HG03520 (cell line): ENCODE data around the gene CELF1.
"Not testable (repeated sequence)": the region's sequence is repeated elsewhere in the genome, so short reads cannot be mapped to it uniquely, and the experiment has no call there.

ENCODE experiments used
- ATAC-seq: cut with Tn5 transposase; IDR thresholded peaks from one replicate; pipeline ENCODE4 v1.9.1; 2021; ENCODE audit warnings: mild to moderate bottlenecking, moderate library complexity; ENCODE audit not compliant: unreplicated experiment

Gene CELF1

DNA sequence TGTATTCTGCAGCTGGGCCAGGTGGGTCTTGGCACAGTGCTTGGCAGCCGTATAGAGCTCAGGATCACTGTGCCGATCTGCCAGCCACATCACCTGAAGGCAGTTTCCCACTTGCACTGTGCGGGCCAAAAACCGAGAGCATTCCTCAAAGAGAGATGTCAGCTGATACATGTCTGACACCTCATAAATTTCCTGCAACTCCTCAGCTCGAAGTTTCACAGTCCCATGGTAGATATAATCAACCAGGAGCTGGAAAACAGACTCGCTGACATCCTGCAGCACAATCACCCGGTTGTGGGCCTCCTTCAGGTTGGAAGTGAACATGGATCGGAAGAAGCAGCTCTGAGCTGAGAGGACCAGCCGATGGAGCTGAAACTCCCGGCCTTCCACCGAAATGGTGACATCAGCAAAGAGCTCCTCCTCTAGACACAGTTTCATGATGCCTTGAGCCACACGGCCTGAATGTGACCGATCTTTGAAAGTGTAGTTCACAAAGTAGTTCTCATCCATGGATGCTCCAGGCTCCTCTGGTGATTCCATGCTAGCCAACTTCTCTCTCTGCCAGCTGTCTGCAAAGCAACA is 24.6 kb upstream of the CELF1 start:
- no peak for ATAC-seq

DNA sequence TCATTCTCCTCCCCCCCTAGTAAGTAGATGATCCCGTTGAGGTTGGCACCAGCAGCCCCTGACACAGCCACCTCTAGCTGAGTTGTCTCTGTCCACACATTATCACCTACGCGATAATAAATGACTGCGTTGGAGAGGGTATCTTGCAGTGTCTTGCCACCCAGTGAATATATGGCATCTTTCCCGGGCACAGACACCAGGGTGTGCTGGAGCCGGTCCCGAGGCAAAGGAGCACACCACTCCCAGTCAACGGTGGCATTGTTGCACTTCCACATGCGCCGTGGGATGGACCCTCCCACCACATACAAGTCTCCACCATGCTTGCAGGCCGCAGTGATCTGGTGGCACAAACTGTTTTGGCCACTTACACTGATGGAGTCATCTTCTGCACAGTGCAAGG is 20.4 kb upstream of the CELF1 start:
- ATAC-seq, result no peak

DNA sequence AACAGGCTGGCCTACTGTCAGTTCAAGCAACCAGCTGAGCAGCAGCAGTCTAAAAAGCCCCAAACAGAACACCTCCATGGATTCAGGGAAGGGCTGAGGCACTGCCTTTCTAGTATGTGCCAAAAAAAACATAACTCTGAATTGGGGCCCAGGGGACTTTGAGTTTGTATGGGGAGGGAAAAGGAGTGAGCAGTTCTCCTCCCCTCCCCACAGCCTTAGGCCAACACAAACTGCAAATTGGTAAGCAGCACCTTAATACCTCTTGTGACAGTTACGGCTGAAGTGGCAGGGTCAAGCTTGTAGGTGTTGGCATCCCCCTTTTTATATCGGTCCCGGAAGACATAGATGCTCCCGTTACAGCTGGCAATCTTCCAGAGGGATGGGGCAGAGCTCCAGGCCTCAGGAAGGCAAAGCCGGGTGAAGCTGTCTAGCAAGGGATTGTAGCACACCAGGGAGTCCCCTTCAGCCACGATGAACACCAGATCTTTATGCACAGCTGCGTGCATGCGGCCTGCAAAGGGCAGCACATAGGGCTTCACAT is 19.9 kb upstream of the CELF1 start:
- ATAC-seq, result no peak

DNA sequence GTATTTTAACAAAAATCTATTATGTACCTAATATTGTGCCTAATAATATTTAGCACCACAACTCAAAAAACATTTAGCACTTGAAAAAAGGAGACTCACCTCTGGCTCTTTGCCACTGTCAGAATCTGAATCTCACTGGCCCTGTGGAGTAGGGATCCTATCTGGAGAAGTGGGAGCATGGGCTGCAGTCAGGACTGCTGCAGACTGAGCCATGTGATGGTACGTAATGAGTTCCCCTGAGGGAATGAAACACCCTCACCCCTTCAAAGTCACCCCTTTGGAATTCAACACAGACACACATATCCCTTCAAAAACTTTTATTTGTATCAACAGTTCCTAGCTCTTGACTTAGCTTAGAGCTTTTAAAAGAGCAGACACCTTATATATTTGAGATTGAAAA is 19.0 kb upstream of the CELF1 start:
- ATAC-seq, result no peak

DNA sequence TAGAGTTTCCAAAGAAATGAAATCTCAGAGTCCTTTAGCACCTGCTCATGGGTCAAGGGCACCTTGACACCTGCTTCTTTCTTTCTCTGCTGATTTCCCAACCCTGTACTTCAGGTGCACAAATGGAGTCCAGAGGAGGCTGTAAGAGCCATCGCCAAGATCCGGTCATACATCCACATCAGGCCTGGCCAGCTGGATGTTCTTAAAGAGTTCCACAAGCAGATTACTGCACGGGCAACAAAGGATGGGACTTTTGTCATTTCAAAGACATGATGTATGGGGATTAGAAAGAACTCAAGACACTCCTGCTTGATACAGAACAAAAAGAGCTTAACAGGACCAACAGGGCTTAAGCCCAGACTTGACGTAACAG is 18.4 kb upstream of the CELF1 start:
- ATAC-seq, result no peak

DNA sequence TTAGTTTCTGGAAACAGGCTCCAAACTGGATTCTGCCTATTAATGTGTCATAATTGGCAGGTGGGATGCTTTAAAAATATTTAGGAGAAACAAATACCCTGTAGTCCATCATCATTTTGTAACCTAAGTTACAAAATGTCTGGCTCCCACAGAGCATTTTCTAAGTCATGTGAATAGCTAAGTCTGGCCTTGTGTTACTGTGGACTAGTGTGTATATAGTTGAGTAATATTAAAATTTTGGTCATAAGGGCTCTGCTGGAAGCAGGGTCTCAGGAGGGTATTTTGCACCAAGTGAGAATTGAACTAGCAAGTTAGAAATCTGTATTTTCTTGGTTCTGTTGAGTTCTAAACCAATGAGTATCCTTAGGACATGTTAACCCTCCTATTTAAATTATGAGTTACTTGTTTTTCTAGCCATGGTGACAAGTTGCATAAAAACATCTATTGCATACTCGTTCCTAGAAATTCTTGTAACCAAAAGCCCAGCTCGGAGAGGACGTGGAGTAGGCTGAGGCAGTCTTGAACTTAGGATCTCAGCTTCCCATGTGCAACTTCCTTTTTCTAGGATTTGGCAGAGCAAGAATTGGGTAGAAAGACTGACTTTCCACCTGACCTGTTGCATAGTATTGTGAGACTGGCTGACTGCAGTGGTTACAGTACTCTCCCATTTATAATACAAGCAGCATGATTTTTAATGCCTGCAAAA is 17.9 kb upstream of the CELF1 start:
- no peak for ATAC-seq

DNA sequence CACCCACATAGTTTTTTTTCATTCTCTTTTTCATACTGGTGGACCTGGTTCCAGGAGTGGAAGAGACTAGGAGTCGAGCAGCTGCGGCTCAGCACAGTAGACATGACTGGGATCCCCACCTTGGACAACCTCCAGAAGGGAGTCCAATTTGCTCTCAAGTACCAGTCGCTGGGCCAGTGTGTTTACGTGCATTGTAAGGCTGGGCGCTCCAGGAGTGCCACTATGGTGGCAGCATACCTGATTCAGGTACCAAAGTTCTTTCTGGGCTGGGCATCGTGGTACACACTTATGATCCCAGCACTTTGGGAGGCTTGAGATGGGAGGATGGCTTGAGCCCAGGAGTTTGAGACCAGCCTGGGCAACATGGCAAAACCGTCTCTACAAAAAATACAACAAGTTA is 16.7 kb upstream of the CELF1 start:
- ATAC-seq, result no peak

DNA sequence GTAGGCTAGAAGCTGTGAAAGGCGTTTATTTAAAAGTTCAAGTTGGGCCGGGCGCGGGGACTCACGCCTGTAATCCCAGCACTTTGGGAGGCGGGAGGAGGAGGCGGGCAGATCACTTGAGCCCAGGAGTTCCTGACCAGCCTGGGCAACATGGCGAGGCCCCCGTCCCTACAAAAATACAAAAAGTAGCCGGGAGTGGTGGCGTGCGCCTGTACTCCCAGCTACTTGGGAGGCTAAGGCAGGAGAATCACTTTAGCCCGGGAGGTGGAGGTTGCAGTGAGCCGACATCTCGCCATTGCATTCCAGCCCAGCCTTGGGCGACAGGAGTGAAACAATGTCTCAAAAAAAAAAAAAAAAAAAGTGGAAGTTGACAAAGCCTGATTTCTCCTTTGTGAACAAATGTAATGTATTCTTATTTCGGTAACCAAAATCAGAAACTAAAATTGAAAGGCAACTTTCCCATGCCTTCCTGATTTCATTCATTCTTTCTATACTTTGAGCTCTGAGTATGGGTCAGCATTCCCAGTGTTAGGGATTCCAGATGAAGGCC is 13.3 kb upstream of the CELF1 start:
- no peak for ATAC-seq

DNA sequence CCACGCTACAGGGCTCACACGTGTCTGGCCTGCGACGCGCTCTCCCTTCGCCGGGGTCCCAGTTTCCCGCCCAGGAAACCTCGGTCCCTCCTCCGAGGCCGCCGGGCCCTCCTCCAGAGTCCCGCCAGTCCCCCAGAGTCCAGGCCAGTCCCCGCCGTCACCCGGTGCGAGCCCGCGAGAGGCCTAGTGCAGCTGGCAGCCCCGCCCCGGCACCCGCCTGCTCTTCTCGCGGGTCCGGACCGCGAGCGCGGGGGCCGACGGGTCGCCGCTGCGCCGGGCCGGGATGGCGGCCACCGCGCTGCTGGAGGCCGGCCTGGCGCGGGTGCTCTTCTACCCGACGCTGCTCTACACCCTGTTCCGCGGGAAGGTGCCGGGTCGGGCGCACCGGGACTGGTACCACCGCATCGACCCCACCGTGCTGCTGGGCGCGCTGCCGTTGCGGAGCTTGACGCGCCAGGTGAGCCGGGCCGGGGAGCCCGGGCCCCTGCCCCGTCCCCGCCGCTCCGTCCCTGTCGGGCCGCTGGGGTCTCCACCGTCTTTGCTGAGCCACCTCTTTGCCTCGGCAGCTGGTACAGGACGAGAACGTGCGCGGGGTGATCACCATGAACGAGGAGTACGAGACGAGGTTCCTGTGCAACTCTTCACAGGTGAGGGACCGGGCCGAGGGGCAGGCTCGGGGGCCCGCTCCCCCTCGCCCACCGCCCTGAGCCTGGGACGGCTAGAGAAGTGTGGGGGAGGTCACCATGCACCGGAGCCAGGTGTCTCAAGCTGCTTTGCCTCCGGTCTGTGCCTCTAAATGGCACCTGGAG is 12.6 kb upstream of the CELF1 start, which contains the start of gene PTPMT1:
PTPMT1 (plus strand) TSS at position 260 of the 809 bp plus-strand sequence; CDS start at position 284, 24 bp downstream.
- peak; percentile 79 for ATAC-seq

DNA sequence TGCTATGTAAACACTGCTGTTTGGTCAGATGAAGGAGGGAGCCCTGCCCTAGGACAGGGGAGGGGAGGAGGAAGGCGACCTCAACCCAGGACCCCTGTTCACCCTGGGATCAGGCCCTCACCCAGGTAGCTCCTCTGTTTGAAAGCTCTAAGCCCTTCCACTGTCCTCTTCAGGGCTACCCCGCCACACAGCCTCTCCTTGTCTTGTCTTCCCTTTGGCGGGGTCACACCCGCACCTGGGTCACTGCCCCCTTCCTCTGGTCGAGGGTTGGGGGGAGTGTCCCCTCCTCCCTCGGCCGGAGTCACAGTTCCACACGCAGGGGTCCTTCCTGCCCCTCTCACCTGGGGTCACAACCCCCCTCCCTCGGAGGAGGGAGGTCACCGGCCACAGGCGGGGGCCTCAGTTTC is 12.0 kb upstream of the CELF1 start:
- ATAC-seq, result peak; percentile 16

DNA sequence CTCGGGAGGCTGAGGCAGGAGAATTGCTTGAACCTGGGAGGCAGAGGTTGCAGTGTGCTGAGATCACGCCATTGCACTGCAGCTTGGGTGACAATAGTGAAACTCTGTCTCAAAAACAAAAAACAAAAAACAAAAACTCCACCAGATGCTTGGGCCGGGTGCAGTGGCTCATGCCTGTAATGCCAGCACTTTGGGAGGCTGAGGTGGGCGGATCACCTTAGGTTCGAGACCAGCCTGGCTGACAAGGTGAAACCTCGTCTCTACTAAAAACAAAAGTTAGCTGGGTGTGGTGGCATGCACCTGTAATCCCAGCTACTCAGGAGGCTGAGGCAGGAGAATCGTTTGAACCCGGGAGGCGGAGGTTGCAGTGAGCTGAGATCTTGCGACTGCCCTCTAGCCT is 11.4 kb upstream of the CELF1 start:
- ATAC-seq, result not testable (repeated sequence)

DNA sequence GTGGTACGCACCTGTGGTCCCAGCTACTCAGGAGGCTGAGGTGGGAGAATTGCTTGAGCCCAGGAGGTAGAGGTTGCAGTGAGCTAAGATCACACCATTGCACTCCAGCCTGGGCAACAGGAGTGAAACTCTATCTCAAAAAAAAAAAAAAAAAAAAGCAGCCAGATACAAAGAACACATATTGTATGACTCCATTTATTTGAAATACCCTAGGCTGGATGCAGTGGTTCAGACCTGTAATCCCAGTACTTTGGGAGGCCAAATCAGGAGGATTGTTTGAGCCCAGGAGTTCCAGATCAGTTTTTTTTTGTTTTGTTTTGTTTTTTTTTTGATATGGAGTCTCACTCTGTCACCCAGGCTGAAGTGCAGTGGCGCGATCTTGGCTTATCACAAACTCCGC is 9.5 kb upstream of the CELF1 start:
- ATAC-seq, result not testable (repeated sequence)

DNA sequence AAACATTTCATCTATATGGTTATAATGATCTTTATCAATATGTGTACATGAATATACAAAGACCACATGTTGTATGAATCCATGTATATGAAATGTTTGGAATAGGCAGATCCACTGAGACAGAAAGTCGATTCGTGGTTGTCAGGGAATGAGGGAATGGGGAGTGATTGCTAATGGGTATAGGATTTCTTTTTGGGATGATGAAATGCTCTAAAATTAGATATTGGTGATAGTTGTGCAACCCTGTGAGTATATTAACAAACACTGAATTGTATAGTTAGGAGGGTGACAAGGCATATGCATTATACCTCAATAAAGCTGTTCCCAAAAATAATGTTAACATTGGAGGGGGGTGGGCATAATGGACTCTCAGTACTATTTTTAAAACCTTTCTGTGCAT is 7.5 kb upstream of the CELF1 start:
- no peak for ATAC-seq

DNA sequence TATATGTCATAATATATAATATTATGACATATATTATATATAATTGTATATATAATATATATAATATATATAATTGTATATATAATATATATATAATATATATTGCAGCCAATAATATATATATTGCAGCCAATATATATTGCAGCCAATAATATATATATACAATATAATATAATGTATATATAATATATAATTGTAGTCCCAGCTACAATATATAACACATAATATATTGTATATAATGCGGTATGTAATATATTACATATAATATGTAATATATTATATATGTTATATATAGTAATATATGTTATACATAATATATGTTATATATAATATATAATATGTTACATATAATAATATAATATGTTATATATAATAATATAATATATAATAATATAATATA is 5.8 kb upstream of the CELF1 start:
- ATAC-seq, result no peak

DNA sequence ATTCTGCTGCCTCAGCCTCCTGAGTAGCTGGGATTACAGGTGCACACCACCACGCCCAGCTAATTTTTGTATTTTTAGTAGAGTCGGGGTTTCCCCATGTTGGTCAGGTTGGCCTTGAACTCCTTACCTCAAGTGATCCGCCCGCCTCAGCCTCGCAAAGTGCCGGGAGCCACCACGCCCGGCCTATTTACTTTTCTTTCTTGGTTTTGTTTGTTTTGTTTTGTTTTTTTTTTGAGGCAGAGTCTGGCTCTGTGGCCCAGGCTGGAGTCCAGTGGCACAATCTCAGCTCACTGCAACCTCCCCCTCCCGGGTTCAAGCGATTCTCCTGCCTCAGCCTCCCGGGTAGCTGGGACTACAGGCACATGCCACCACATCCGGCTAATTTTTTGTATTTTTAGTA is 4.1 kb upstream of the CELF1 start:
- ATAC-seq, result not testable (repeated sequence)

DNA sequence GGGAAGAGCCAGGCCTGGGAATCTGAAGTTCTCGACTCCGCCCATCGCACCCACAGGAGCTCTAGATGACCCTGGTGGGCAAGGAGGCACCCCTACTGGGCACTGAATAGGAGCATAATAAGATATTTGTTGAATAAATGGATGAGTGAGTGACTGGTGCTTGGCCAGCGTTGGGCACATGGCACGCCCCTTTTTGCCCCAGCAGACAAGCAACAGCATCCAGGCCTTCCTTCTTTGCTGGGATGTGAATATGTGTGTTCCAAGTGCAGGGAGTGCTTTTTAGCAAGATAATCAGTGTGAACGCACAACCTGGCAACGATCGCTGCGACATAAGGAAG is 443 bp upstream of the CELF1 start:
- peak; percentile 26 for ATAC-seq

DNA sequence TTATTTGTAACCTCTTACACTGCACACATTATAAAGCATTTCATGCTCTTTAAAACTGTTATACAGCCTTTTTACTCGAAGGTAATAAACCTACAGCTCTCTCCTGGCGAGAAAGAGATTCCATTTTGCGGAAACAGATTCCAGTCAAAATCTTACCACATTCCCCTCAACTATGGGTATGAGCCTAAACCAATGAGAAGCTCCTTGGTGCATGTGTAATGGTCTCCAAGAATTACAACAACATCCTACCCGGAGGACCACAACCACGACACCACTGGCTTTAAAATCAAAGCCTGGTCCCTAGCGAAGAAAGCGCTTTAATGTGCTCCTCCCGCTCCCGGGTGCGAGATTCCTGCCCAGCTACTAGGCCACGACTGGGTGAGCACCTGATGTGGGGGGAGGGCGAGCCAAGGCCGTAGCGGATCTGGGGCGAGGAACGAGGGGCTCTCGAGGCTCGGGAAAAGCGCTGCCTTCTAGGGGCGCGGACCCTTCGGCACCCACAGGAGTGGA is 821 bp downstream of the CELF1 start:
- no peak for ATAC-seq

DNA sequence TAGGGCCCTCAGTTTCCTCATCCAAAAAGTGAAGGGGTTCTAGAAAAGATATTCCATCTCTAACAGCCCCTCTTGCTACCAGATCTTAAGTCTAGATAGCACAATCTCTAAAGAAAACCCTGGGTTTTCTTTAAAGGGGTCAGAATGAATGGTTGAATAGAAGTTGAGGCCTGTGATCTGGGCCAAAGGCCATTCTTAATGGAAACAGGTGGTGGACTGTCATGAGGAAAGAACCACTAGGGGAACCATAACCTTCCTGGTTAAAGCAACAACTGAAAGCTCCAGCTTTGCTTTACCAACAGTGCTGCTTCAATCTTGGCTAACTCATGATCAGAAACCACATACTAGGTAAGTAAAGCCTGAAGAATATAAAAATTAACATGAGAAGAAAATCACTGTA is 1.8 kb downstream of the CELF1 start:
- ATAC-seq, result no peak

DNA sequence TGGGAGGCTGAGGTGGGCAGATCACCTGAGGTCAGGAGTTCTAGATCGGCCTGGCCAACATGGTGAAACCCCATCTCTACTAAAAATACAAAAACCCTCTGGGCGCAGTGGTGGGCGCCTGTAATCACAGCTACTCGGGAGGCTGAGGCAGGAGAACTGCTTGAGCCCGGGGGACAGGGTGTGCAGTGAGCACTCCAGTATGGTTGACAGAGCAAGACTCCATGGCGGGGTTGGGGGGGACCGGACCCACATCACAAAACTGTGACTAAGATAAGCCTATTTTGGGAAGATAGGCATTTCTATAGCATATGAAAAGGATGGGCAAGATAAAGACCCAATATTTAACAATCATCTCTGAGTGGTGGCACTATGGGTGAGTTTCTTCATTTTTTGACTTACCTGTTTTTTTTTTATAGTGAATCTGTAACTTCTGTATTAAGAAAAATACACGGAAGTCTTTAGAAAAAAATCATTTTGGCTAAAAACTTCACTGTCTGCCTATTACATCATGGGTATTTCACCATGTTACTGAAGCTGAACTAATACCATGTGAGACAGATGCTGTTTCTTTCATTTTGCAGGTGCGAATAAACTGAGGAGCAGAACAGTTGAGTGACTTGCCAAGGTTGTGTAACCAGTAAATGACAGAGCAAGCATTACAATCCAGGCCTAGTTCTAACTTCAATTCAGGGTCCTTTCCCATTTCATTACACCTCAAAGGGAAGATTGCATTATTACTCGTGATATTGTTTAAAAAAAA is 2.5 kb downstream of the CELF1 start:
- no peak for ATAC-seq

DNA sequence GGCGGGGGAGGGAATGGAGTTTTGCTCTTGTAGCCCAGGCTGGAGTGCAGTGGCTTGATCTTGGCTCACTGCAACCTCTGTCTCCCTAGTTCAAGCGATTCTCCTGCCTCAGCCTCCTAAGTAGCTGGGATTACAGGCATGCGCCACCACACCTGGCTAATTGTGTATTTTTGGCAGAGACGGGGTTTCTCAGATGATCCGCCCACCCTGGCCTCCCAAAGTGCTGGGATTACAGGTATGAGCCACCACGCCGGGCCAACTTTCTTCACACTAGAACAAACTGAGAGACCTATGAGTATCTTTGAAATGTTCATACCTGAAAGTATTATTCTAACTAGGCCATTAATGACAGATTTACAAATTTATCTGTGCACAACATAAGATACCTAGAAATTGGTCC is 6.7 kb downstream of the CELF1 start:
- not testable (repeated sequence) for ATAC-seq

DNA sequence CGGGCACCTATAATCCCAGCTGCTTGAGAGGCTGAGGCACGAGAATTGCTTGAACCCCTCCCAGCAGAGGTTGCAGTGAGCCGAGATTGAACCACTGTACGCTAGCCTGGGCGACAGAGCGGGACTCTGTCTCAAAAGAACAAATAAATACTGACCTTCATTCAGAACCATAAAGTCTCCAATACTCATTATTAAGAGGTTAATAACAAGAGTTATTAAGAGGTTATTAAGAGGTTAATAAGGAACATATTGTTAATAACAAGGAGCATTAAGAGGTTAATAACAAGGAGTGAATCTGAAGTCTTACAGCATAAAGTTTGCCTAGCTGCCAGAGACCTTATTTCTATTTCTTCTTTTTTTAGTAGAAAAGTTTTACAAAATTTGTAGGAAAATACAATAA is 7.6 kb downstream of the CELF1 start:
- no peak for ATAC-seq
